ENCODE measurements around the gene PLD5. TPM values are rescaled to one million over a fixed set of nuclear protein-coding genes. Genes with fewer than 3 reads are reported as not detected.
"Not testable (repeated sequence)": the region's sequence is repeated elsewhere in the genome, so short reads cannot be mapped to it uniquely, and the experiment has no call there.

The PLD5 gene
- total RNA-seq, 1 experiment from 2014 or later, result 9.2 TPM

DNA sequence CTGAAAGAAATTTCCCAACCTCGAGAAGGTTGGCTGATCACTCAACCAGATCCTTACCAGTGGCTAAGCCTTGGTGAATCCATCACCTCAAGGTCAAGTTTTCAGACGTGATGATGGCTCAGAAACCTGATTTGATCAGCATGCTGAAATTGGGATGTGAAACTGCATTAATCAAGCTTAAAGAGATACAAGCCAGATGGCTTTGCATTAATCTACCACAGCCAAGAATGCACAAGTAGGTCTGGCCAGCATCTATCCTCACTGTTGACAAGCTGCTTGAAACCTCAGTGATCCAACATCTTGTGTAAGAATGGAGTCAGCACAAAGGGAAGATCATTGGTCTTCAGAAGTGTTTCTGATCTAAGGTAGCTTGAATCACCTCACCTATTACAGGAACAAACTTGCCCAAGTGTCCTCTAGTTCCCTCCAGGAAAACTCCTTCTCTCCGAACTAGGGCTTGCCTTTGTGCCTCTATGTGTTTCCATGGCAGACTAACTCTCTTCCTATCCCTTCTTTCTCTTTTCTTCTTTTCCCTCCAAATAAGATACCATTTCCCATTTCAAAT is 210.3 kb downstream of the PLD5 start:
- BruUV-seq (replicated peaks); H3K4me1 ChIP-seq (ENCODE audit: insufficient read depth, low read length, poor library complexity, severe bottlenecking); POLR2A ChIA-PET (ENCODE audit: low non-redundant PET): not testable (repeated sequence)

DNA sequence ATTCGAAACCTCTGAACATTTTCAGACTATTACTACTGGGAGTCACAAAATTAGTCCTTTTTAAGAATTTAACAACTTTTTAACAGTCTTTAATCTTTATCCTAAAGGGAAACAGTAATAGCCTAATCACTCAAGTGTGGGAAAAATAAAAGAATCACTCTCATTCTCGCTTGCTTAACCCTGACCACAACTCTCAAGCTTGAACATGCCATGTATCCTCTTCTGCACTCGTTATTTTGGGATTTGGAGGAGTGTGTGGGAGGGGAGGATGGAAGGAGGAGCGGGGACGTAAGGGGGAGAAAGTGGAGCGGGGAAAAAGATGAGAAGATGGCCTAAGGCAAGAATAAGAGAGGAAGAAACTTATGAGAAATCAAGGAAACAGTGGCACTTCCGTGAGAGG is 215.8 kb downstream of the PLD5 start:
- H3K27me3 ChIP-seq (replicated peaks; ENCODE audit: insufficient read depth, low read depth, low read length, poor library complexity); H3K36me3 ChIP-seq (ENCODE audit: insufficient read depth, low read length, poor library complexity, severe bottlenecking); DNase-seq (ENCODE audit: low spot score); BruUV-seq (replicated peaks); intact Hi-C loops (cut with micrococcal nuclease; ENCODE audit: unreplicated experiment); H3K27ac ChIP-seq (ENCODE audit: low read depth, low read length, poor library complexity, severe bottlenecking); POLR2A ChIA-PET (ENCODE audit: low non-redundant PET); H3K9me3 ChIP-seq (ENCODE audit: low read depth, low read length, poor library complexity, severe bottlenecking); CTCF ChIA-PET; H3K4me1 ChIP-seq (ENCODE audit: insufficient read depth, low read length, poor library complexity, severe bottlenecking); H3K4me3 ChIP-seq (ENCODE audit: low read depth, low read length, poor library complexity, severe bottlenecking): not testable (repeated sequence)

More for the DNA sequence above, 210.3 kb downstream of the PLD5 start:
- DNase-seq (ENCODE audit: low spot score); intact Hi-C loops (cut with micrococcal nuclease; ENCODE audit: unreplicated experiment); H3K27ac ChIP-seq (ENCODE audit: low read depth, low read length, poor library complexity, severe bottlenecking); CTCF ChIA-PET; H3K27me3 ChIP-seq (replicated peaks; ENCODE audit: insufficient read depth, low read depth, low read length, poor library complexity); H3K4me3 ChIP-seq (ENCODE audit: low read depth, low read length, poor library complexity, severe bottlenecking); H3K9me3 ChIP-seq (ENCODE audit: low read depth, low read length, poor library complexity, severe bottlenecking); H3K36me3 ChIP-seq (ENCODE audit: insufficient read depth, low read length, poor library complexity, severe bottlenecking): not testable (repeated sequence)

DNA sequence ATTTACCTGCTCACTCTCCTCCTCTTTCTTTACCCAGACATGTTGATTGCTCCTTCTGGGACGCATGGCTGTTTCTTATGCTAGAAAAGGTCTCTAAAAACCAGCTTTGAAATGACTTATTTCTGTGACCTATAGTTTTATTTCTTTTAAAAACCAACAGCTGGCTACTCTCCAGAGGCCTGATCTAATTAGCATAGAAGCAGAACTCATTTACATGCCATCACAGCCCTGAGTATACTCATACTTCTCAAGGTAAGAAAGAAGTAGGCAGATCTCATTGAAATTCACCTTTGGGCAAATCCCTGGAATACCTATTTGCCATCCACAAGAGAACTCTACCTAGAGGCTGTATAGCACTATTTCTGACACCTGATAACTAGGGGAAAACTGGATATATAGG is 230.7 kb downstream of the PLD5 start:
- H3K9me3 ChIP-seq (ENCODE audit: low read depth, low read length, poor library complexity, severe bottlenecking); POLR2A ChIA-PET (ENCODE audit: low non-redundant PET); H3K4me3 ChIP-seq (ENCODE audit: low read depth, low read length, poor library complexity, severe bottlenecking); CTCF ChIA-PET; H3K27ac ChIP-seq (ENCODE audit: low read depth, low read length, poor library complexity, severe bottlenecking); intact Hi-C loops (cut with micrococcal nuclease; ENCODE audit: unreplicated experiment); H3K4me1 ChIP-seq (ENCODE audit: insufficient read depth, low read length, poor library complexity, severe bottlenecking); DNase-seq (ENCODE audit: low spot score); BruUV-seq (replicated peaks); H3K27me3 ChIP-seq (replicated peaks; ENCODE audit: insufficient read depth, low read depth, low read length, poor library complexity); H3K36me3 ChIP-seq (ENCODE audit: insufficient read depth, low read length, poor library complexity, severe bottlenecking): not testable (repeated sequence)

DNA sequence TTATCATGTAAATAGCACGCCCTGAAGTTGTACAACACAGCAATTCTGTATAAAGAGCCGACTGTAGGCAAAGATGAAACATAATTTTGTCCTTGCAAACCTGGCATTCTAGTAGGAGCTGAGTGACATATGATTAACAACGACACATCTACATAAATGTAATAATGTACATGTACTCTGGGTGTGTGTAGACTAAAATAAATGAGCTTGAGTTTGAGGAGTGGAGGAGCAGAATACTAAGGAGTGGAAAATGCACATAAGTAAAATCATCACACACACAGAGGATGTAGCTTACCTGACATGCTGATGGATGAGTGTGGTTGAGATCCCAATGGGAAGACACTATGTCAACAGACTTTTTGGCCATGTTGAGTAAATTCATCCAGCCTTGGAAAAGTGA is 236.4 kb downstream of the PLD5 start:
- DNase-seq (ENCODE audit: low spot score); H3K9me3 ChIP-seq (ENCODE audit: low read depth, low read length, poor library complexity, severe bottlenecking); H3K4me1 ChIP-seq (ENCODE audit: insufficient read depth, low read length, poor library complexity, severe bottlenecking); BruUV-seq (replicated peaks); H3K27ac ChIP-seq (ENCODE audit: low read depth, low read length, poor library complexity, severe bottlenecking); intact Hi-C loops (cut with micrococcal nuclease; ENCODE audit: unreplicated experiment); H3K36me3 ChIP-seq (ENCODE audit: insufficient read depth, low read length, poor library complexity, severe bottlenecking); H3K4me3 ChIP-seq (ENCODE audit: low read depth, low read length, poor library complexity, severe bottlenecking); POLR2A ChIA-PET (ENCODE audit: low non-redundant PET); H3K27me3 ChIP-seq (replicated peaks; ENCODE audit: insufficient read depth, low read depth, low read length, poor library complexity); CTCF ChIA-PET: not testable (repeated sequence)

DNA sequence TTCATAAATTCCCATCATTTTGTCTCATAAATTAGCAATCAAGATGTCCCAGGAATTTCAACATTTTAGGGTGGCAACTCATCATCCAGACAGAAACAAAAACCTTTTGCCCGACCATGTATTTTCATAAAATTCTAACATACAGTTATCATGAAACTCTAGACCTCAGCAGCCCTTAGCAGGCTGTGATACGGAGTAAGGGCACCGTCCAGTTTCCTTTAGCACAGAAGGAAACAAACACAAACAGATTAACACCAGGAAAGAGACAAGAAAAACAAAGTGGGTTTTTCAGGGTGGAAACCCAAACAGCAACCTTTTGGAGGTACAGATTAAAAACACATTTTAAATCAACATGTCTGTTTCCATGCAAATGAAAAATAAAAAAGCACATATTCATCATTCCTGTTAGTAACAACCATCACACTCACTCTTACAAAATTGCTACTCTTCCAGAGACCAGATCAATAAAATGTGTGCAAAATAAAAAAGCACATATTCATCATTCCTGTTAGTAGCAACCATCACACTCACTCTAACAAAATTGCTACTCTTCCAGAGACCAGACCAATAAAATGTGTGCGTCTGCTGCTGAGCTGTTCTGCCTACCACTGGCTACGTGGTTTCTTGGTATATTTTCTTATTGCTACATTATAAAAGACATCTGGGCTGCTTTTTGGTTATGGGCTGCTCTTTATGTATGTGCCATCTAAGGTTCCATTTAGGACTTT is 241.6 kb downstream of the PLD5 start:
- H3K27me3 ChIP-seq (replicated peaks; ENCODE audit: insufficient read depth, low read depth, low read length, poor library complexity); H3K9me3 ChIP-seq (ENCODE audit: low read depth, low read length, poor library complexity, severe bottlenecking); POLR2A ChIA-PET (ENCODE audit: low non-redundant PET); H3K4me1 ChIP-seq (ENCODE audit: insufficient read depth, low read length, poor library complexity, severe bottlenecking); intact Hi-C loops (cut with micrococcal nuclease; ENCODE audit: unreplicated experiment); DNase-seq (ENCODE audit: low spot score); H3K27ac ChIP-seq (ENCODE audit: low read depth, low read length, poor library complexity, severe bottlenecking); CTCF ChIA-PET; H3K36me3 ChIP-seq (ENCODE audit: insufficient read depth, low read length, poor library complexity, severe bottlenecking); BruUV-seq (replicated peaks); H3K4me3 ChIP-seq (ENCODE audit: low read depth, low read length, poor library complexity, severe bottlenecking): not testable (repeated sequence)

DNA sequence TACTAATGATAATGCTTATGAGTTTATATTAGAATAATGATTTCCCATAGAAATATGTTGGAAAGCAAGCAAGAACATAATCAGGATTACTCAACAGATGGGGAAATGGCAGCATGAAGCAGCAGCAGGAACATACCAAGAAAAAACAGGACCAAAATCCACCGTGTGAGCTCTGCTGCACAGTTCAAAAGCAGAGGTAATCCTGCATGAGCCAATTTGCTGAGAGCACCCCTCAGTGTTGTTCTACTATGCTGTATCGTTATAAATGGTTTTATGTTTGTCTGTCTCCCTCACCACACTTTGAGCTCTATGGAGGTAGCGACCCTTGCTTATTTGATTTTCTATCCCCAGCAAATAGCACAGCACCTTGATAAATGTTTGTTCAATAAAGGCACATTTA is 246.1 kb downstream of the PLD5 start:
- H3K4me1 ChIP-seq (ENCODE audit: insufficient read depth, low read length, poor library complexity, severe bottlenecking); DNase-seq (ENCODE audit: low spot score); H3K4me3 ChIP-seq (ENCODE audit: low read depth, low read length, poor library complexity, severe bottlenecking); BruUV-seq (replicated peaks); POLR2A ChIA-PET (ENCODE audit: low non-redundant PET); H3K27ac ChIP-seq (ENCODE audit: low read depth, low read length, poor library complexity, severe bottlenecking); H3K27me3 ChIP-seq (replicated peaks; ENCODE audit: insufficient read depth, low read depth, low read length, poor library complexity); CTCF ChIA-PET; H3K9me3 ChIP-seq (ENCODE audit: low read depth, low read length, poor library complexity, severe bottlenecking); intact Hi-C loops (cut with micrococcal nuclease; ENCODE audit: unreplicated experiment); H3K36me3 ChIP-seq (ENCODE audit: insufficient read depth, low read length, poor library complexity, severe bottlenecking): not testable (repeated sequence)

DNA sequence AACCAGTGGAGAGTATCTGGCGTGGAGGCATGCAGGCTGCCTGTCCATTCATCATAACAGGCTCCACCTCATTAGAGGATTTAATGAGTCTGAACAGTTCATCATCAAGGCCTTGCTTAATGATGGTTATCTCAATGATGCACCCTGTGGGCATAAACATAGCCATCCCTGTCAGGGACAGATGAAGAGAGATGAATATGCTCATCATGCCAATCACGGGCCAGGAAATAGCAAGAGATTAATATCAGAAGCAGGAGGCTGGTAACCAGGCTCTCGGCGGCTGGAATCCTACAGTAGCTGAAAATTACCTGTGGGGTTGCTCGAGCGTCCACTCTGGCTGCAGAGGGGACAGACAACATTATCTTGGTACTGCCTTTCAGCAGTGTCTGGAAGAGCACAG is 247.7 kb downstream of the PLD5 start:
- H3K9me3 ChIP-seq (ENCODE audit: low read depth, low read length, poor library complexity, severe bottlenecking); H3K36me3 ChIP-seq (ENCODE audit: insufficient read depth, low read length, poor library complexity, severe bottlenecking); H3K4me1 ChIP-seq (ENCODE audit: insufficient read depth, low read length, poor library complexity, severe bottlenecking); DNase-seq (ENCODE audit: low spot score); intact Hi-C loops (cut with micrococcal nuclease; ENCODE audit: unreplicated experiment); H3K27me3 ChIP-seq (replicated peaks; ENCODE audit: insufficient read depth, low read depth, low read length, poor library complexity); POLR2A ChIA-PET (ENCODE audit: low non-redundant PET); H3K27ac ChIP-seq (ENCODE audit: low read depth, low read length, poor library complexity, severe bottlenecking); H3K4me3 ChIP-seq (ENCODE audit: low read depth, low read length, poor library complexity, severe bottlenecking); BruUV-seq (replicated peaks); CTCF ChIA-PET: not testable (repeated sequence)

DNA sequence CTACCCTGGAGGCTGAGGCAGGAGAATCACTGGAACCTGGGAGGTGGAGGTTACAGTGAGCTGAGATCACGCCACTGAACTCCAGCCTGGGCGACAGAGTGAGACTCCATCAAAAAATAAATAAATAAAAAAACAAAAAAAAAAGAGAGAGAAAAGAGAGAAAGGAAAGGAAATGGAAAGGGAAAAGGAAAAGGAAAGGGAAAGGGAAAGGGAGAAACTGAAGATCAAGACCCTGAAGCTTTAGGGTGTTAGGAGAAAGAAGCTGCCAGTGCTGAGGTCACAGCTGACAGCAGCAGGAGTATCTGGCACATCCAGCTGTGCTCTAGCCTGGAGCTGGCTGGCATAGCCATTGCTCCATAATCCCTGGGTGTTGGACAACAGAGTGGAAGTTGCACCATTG is 257.5 kb downstream of the PLD5 start:
- H3K9me3 ChIP-seq (ENCODE audit: low read depth, low read length, poor library complexity, severe bottlenecking); intact Hi-C loops (cut with micrococcal nuclease; ENCODE audit: unreplicated experiment); H3K36me3 ChIP-seq (ENCODE audit: insufficient read depth, low read length, poor library complexity, severe bottlenecking); H3K27ac ChIP-seq (ENCODE audit: low read depth, low read length, poor library complexity, severe bottlenecking); H3K4me3 ChIP-seq (ENCODE audit: low read depth, low read length, poor library complexity, severe bottlenecking); DNase-seq (ENCODE audit: low spot score); BruUV-seq (replicated peaks); CTCF ChIA-PET; POLR2A ChIA-PET (ENCODE audit: low non-redundant PET); H3K27me3 ChIP-seq (replicated peaks; ENCODE audit: insufficient read depth, low read depth, low read length, poor library complexity); H3K4me1 ChIP-seq (ENCODE audit: insufficient read depth, low read length, poor library complexity, severe bottlenecking): not testable (repeated sequence)
